Measurements from ENCODE around the gene CLDN4.
"Not testable (repeated sequence)": the region's sequence is repeated elsewhere in the genome, so short reads cannot be mapped to it uniquely, and the experiment has no call there.

Gene CLDN4

GRCh38 chr7:73823873-73824592 lies 6.8 kb upstream of the CLDN4 start:
- no peak for DNase-seq

GRCh38 chr7:73824986-73825385 lies 5.8 kb upstream of the CLDN4 start:
- DNase-seq = no peak

GRCh38 chr7:73827567-73828106 lies 3.2 kb upstream of the CLDN4 start:
- peak; percentile 53 for DNase-seq

GRCh38 chr7:73828107-73828803 lies 2.5 kb upstream of the CLDN4 start:
- peak; percentile 83 for DNase-seq

- DNase-seq = no peak
These were observed 1.8 kb upstream of the CLDN4 start for GRCh38 chr7:73828972-73829371.

GRCh38 chr7:73829505-73829904 lies 1.3 kb upstream of the CLDN4 start:
- no peak for DNase-seq

GRCh38 chr7:73829921-73830680 lies 695 bp upstream of the CLDN4 start:
- DNase-seq = no peak

GRCh38 chr7:73831584-73831833 lies 713 bp downstream of the CLDN4 start:
- DNase-seq = no peak

GRCh38 chr7:73831834-73832651 lies 1.2 kb downstream of the CLDN4 start:
- no peak for DNase-seq

GRCh38 chr7:73832806-73833205 lies 2.0 kb downstream of the CLDN4 start:
- no peak for DNase-seq

- DNase-seq = no peak
These were observed 2.6 kb downstream of the CLDN4 start for GRCh38 chr7:73833251-73833919.

GRCh38 chr7:73834626-73835191 lies 3.9 kb downstream of the CLDN4 start:
- DNase-seq = no peak

- not testable (repeated sequence) for DNase-seq
These were observed 6.4 kb downstream of the CLDN4 start for GRCh38 chr7:73837167-73837566.

- no peak for DNase-seq
These were observed 7.8 kb downstream of the CLDN4 start for GRCh38 chr7:73838642-73839041.

GRCh38 chr7:73839290-73839689 lies 8.5 kb downstream of the CLDN4 start:
- DNase-seq = no peak

GRCh38 chr7:73839743-73840714 lies 9.2 kb downstream of the CLDN4 start:
- DNase-seq = no peak

GRCh38 chr7:73840715-73841379 lies 10.1 kb downstream of the CLDN4 start:
- no peak for DNase-seq

GRCh38 chr7:73841689-73842066 lies 10.9 kb downstream of the CLDN4 start:
- DNase-seq = no peak

- peak; percentile 98 for DNase-seq
These were observed 11.5 kb downstream of the CLDN4 start, which contains the start of gene METTL27 for GRCh38 chr7:73842067-73842976. TSS of gene METTL27 (minus strand) at chr7:73842516. CDS start at chr7:73842140, 376 bp downstream.
